Keratinocyte (primary cell): ENCODE data around the gene LAMB4.

Experiments used
- CTCF ChIP-seq, 3 experiments: IDR thresholded peaks in 1 of 3; conservative IDR thresholded peaks in 1 of 3; optimal IDR thresholded peaks in 1 of 3; 2 replicates in 2 of 3; 3 replicates in 1 of 3; pipeline versions ENCODE3 to v1.5.1; 2011; ENCODE audit warnings: low read length in 3 of 3, mild to moderate bottlenecking in 3 of 3, moderate library complexity in 2 of 3, control low read depth in 1 of 3, inconsistent platforms in 1 of 3; ENCODE audit not compliant: insufficient read depth in 2 of 3; ENCODE audit errors: extremely low read depth in 1 of 3
- EZH2 ChIP-seq: IDR thresholded peaks from one replicate; pipeline ENCODE4 v1.6.1; 2012; ENCODE audit warnings: inconsistent platforms, mild to moderate bottlenecking, low read length, moderate library complexity

DNA sequence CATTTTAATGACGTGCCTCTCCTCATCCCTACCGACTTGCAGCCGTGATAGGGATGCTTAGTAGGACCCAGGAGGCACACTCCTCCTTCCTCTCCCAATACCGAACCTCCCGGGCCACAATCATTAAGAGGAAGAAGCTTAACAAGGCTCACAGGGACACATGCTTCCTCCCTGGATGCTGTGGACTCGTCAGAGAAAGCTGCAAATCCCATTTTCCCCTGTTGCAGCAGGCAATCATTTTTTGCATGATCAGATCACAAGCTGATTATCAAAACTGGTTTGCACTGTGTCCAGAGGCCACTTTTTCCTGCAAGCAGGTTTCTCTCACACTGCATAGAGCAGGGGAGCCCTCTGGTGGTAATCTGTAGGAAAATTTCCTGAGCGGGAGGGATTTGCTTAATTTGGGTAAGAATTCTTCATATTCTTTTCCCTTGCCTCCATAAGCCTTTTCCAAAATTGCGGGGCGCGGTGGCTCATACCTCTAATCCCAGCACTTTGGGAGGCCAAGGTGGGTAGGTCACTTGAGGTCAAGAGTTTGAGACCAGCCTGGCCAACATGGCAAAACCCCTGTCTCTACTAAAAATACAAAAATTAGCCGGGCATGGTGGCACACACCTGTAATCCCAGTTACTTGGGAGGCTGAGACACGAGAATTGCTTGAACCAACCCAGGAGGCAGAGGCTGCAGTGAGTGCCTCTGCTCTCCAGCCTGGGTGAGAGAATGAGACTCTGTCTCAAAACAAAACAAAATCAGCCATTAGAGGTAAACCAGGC, 16.1 kb upstream of the LAMB4 start:
- TF ChIP-seq CTCF (optimal IDR thresholded peaks at IDR 0.05 in 1 of 3, IDR thresholded peaks at IDR 0.05 in 1 of 3, conservative IDR thresholded peaks at IDR 0.05 in 1 of 3; ENCODE audit: extremely low read depth in 1 of 3, insufficient read depth in 2 of 3, low read length in 3 of 3) (peak; percentile 82 to 94 (median 89)), EZH2 (no peak)
